Measurements from ENCODE around the gene CACNA2D4. TPM values are rescaled to one million over a fixed set of nuclear protein-coding genes. Genes with fewer than 3 reads are reported as not detected.

CACNA2D4 gene
- total and polyA plus RNA-seq, 4 donors: 0.95 to 1.8 (median 1.7) TPM

- Histone ChIP-seq H3K36me3 (ENCODE audit: control insufficient read depth, insufficient read depth, low read length) (peaks cover 4% of the 10 kb centered on the region), H3K27me3 (ENCODE audit: control insufficient read depth, insufficient read depth, low read length) (peaks cover 4% of the 10 kb centered on the region), H3K27ac (ENCODE audit: low read depth, low read length) (no peak overlapping the region), H3K4me1 (ENCODE audit: control insufficient read depth, insufficient read depth, low read length) (peaks cover 25% of the 10 kb centered on the region), H3K9me3 (ENCODE audit: control insufficient read depth, insufficient read depth, low read length) (no peaks in the 10 kb centered on the region), H3K4me3 (ENCODE audit: low read depth, low read length) (no peak overlapping the region)
- peak in 1 of 6 donors; percentile 73 for DNase-seq (ENCODE audit: low read depth in 4 of 6, low spot score in 6 of 6)
- 77% methylated on average over 15 of the region's 15 CpGs for WGBS (ENCODE audit: insufficient coverage)
These were observed 9.4 kb upstream of the CACNA2D4 start for GRCh38 chr12:1927751-1928351.

GRCh38 chr12:1927051-1927680, 8.7 kb upstream of the CACNA2D4 start:
- 91% methylated on average over 3 of the region's 11 CpGs for WGBS (ENCODE audit: insufficient coverage)
- DNase-seq (ENCODE audit: low read depth in 4 of 6, low spot score in 6 of 6): no peak
- Histone ChIP-seq H3K27ac (ENCODE audit: low read depth, low read length) (no peak overlapping the region), H3K4me1 (ENCODE audit: control insufficient read depth, insufficient read depth, low read length) (peaks cover 20% of the 10 kb centered on the region), H3K27me3 (ENCODE audit: control insufficient read depth, insufficient read depth, low read length) (peaks cover 4% of the 10 kb centered on the region), H3K9me3 (ENCODE audit: control insufficient read depth, insufficient read depth, low read length) (no peaks in the 10 kb centered on the region), H3K4me3 (ENCODE audit: low read depth, low read length) (no peak overlapping the region), H3K36me3 (ENCODE audit: control insufficient read depth, insufficient read depth, low read length) (peaks cover 4% of the 10 kb centered on the region)

- no peak overlapping the region for H3K4me3 ChIP-seq (ENCODE audit: low read depth, low read length)
- H3K4me1 ChIP-seq (ENCODE audit: control insufficient read depth, insufficient read depth, low read length): peaks cover 17% of the 10 kb centered on the region
- DNase-seq (ENCODE audit: low read depth in 4 of 6, low spot score in 6 of 6): no peak
- H3K9me3 ChIP-seq (ENCODE audit: control insufficient read depth, insufficient read depth, low read length): no peaks in the 10 kb centered on the region
- peaks cover 4% of the 10 kb centered on the region for H3K27me3 ChIP-seq (ENCODE audit: control insufficient read depth, insufficient read depth, low read length)
- peaks cover 4% of the 10 kb centered on the region for H3K36me3 ChIP-seq (ENCODE audit: control insufficient read depth, insufficient read depth, low read length)
- 63% methylated on average over 6 of the region's 7 CpGs for WGBS (ENCODE audit: insufficient coverage)
- no peak overlapping the region for H3K27ac ChIP-seq (ENCODE audit: low read depth, low read length)
These were observed 7.8 kb upstream of the CACNA2D4 start for GRCh38 chr12:1926251-1926657.

- 100% methylated on average over 1 of the region's 3 CpGs for WGBS (ENCODE audit: insufficient coverage)
- peaks cover 17% of the 10 kb centered on the region for H3K4me1 ChIP-seq (ENCODE audit: control insufficient read depth, insufficient read depth, low read length)
- no peaks in the 10 kb centered on the region for H3K36me3 ChIP-seq (ENCODE audit: control insufficient read depth, insufficient read depth, low read length)
- H3K27me3 ChIP-seq (ENCODE audit: control insufficient read depth, insufficient read depth, low read length): peaks cover 4% of the 10 kb centered on the region
- no peaks in the 10 kb centered on the region for H3K9me3 ChIP-seq (ENCODE audit: control insufficient read depth, insufficient read depth, low read length)
- DNase-seq (ENCODE audit: low read depth in 4 of 6, low spot score in 6 of 6): no peak
- no peak overlapping the region for H3K4me3 ChIP-seq (ENCODE audit: low read depth, low read length)
- no peak overlapping the region for H3K27ac ChIP-seq (ENCODE audit: low read depth, low read length)
These were observed 7.2 kb upstream of the CACNA2D4 start for GRCh38 chr12:1925684-1926006.

- no peak for DNase-seq (ENCODE audit: low read depth in 4 of 6, low spot score in 6 of 6)
- Histone ChIP-seq H3K36me3 (ENCODE audit: control insufficient read depth, insufficient read depth, low read length) (no peaks in the 10 kb centered on the region), H3K4me3 (ENCODE audit: low read depth, low read length) (no peak overlapping the region), H3K4me1 (ENCODE audit: control insufficient read depth, insufficient read depth, low read length) (peaks cover 17% of the 10 kb centered on the region), H3K27me3 (ENCODE audit: control insufficient read depth, insufficient read depth, low read length) (peaks cover 2% of the 10 kb centered on the region), H3K27ac (ENCODE audit: low read depth, low read length) (no peak overlapping the region), H3K9me3 (ENCODE audit: control insufficient read depth, insufficient read depth, low read length) (no peaks in the 10 kb centered on the region)
- 84% methylated on average over 7 of the region's 7 CpGs for WGBS (ENCODE audit: insufficient coverage)
These were observed 6.7 kb upstream of the CACNA2D4 start for GRCh38 chr12:1924996-1925683.

GRCh38 chr12:1922985-1923384, 4.5 kb upstream of the CACNA2D4 start:
- no peaks in the 10 kb centered on the region for H3K36me3 ChIP-seq (ENCODE audit: control insufficient read depth, insufficient read depth, low read length)
- H3K4me3 ChIP-seq (ENCODE audit: low read depth, low read length): no peak overlapping the region
- H3K4me1 ChIP-seq (ENCODE audit: control insufficient read depth, insufficient read depth, low read length): peaks cover 24% of the 10 kb centered on the region
- H3K27me3 ChIP-seq (ENCODE audit: control insufficient read depth, insufficient read depth, low read length): peaks cover 2% of the 10 kb centered on the region
- DNase-seq (ENCODE audit: low read depth in 4 of 6, low spot score in 6 of 6): no peak
- 94% methylated on average over 10 of the region's 12 CpGs for WGBS (ENCODE audit: insufficient coverage)
- H3K27ac ChIP-seq (ENCODE audit: low read depth, low read length): no peak overlapping the region
- no peaks in the 10 kb centered on the region for H3K9me3 ChIP-seq (ENCODE audit: control insufficient read depth, insufficient read depth, low read length)

GRCh38 chr12:1922075-1922709, 3.7 kb upstream of the CACNA2D4 start:
- peaks cover 23% of the 10 kb centered on the region for H3K4me1 ChIP-seq (ENCODE audit: control insufficient read depth, insufficient read depth, low read length)
- H3K9me3 ChIP-seq (ENCODE audit: control insufficient read depth, insufficient read depth, low read length): no peaks in the 10 kb centered on the region
- no peak overlapping the region for H3K27ac ChIP-seq (ENCODE audit: low read depth, low read length)
- WGBS (ENCODE audit: insufficient coverage): 80% methylated on average over 39 of the region's 40 CpGs
- peak in 1 of 6 donors; percentile 0 for DNase-seq (ENCODE audit: low read depth in 4 of 6, low spot score in 6 of 6)
- H3K4me3 ChIP-seq (ENCODE audit: low read depth, low read length): no peak overlapping the region
- no peaks in the 10 kb centered on the region for H3K36me3 ChIP-seq (ENCODE audit: control insufficient read depth, insufficient read depth, low read length)
- H3K27me3 ChIP-seq (ENCODE audit: control insufficient read depth, insufficient read depth, low read length): peaks cover 2% of the 10 kb centered on the region

GRCh38 chr12:1920971-1921370, 2.5 kb upstream of the CACNA2D4 start:
- DNase-seq (ENCODE audit: low read depth in 4 of 6, low spot score in 6 of 6): peak in 1 of 6 donors; percentile 0
- H3K4me1 ChIP-seq (ENCODE audit: control insufficient read depth, insufficient read depth, low read length): peaks cover 29% of the 10 kb centered on the region
- H3K36me3 ChIP-seq (ENCODE audit: control insufficient read depth, insufficient read depth, low read length): no peaks in the 10 kb centered on the region
- H3K4me3 ChIP-seq (ENCODE audit: low read depth, low read length): no peak overlapping the region
- 87% methylated on average over 10 of the region's 17 CpGs for WGBS (ENCODE audit: insufficient coverage)
- peaks cover 2% of the 10 kb centered on the region for H3K27me3 ChIP-seq (ENCODE audit: control insufficient read depth, insufficient read depth, low read length)
- H3K27ac ChIP-seq (ENCODE audit: low read depth, low read length): no peak overlapping the region
- no peaks in the 10 kb centered on the region for H3K9me3 ChIP-seq (ENCODE audit: control insufficient read depth, insufficient read depth, low read length)

- Histone ChIP-seq H3K4me1 (ENCODE audit: control insufficient read depth, insufficient read depth, low read length) (peaks cover 29% of the 10 kb centered on the region), H3K4me3 (ENCODE audit: low read depth, low read length) (no peak overlapping the region), H3K27me3 (ENCODE audit: control insufficient read depth, insufficient read depth, low read length) (peaks cover 2% of the 10 kb centered on the region), H3K27ac (ENCODE audit: low read depth, low read length) (no peak overlapping the region), H3K9me3 (ENCODE audit: control insufficient read depth, insufficient read depth, low read length) (no peaks in the 10 kb centered on the region), H3K36me3 (ENCODE audit: control insufficient read depth, insufficient read depth, low read length) (no peaks in the 10 kb centered on the region)
- DNase-seq (ENCODE audit: low read depth in 4 of 6, low spot score in 6 of 6): no peak
- WGBS (ENCODE audit: insufficient coverage): 92% methylated on average over 8 of the region's 13 CpGs
These were observed 2.0 kb upstream of the CACNA2D4 start for GRCh38 chr12:1920436-1920835.
